ENCODE measurements around the gene METRN.

Gene METRN

GRCh38 chr16:715477-716199 lies 720 bp downstream of the METRN start:
- Histone ChIP-seq H3K27ac (ENCODE audit: low read length) (no peak overlapping the region), H3K4me1 (ENCODE audit: control insufficient read depth in 1 of 2, insufficient read depth in 2 of 2, low read length in 2 of 2) (peaks cover 9 to 51% of the 10 kb centered on the region in 2 donors), H3K27me3 (ENCODE audit: low read depth, low read length) (peaks cover 9% of the 10 kb centered on the region), H3K9me3 (ENCODE audit: control insufficient read depth in 1 of 2, low read length in 2 of 2) (no peaks in the 10 kb centered on the region), H3K36me3 (ENCODE audit: control insufficient read depth in 1 of 2, insufficient read depth in 2 of 2, low read length in 2 of 2) (no peaks in the 10 kb centered on the region), H3K4me3 (ENCODE audit: low read depth in 1 of 2, low read length in 2 of 2) (peak overlapping the region in 1 of 2 donors; percentile 81)

GRCh38 chr16:716200-716568 lies 1.3 kb downstream of the METRN start:
- Histone ChIP-seq H3K4me3 (ENCODE audit: low read depth in 1 of 2, low read length in 2 of 2) (peak overlapping the region in 1 of 2 donors; percentile 81), H3K4me1 (ENCODE audit: control insufficient read depth in 1 of 2, insufficient read depth in 2 of 2, low read length in 2 of 2) (peaks cover 9 to 51% of the 10 kb centered on the region in 2 donors), H3K36me3 (ENCODE audit: control insufficient read depth in 1 of 2, insufficient read depth in 2 of 2, low read length in 2 of 2) (no peaks in the 10 kb centered on the region), H3K27me3 (ENCODE audit: low read depth, low read length) (peaks cover 4% of the 10 kb centered on the region), H3K9me3 (ENCODE audit: control insufficient read depth in 1 of 2, low read length in 2 of 2) (no peaks in the 10 kb centered on the region), H3K27ac (ENCODE audit: low read length) (no peak overlapping the region)

- H3K27me3 ChIP-seq (ENCODE audit: low read depth, low read length): no peaks in the 10 kb centered on the region
- H3K4me3 ChIP-seq (ENCODE audit: low read depth in 1 of 2, low read length in 2 of 2): peak overlapping the region in 1 of 2 donors; percentile 81
- no peak overlapping the region for H3K27ac ChIP-seq (ENCODE audit: low read length)
- H3K4me1 ChIP-seq (ENCODE audit: control insufficient read depth in 1 of 2, insufficient read depth in 2 of 2, low read length in 2 of 2): peaks cover 9 to 57% of the 10 kb centered on the region in 2 donors
- no peaks in the 10 kb centered on the region for H3K9me3 ChIP-seq (ENCODE audit: control insufficient read depth in 1 of 2, low read length in 2 of 2)
- no peaks in the 10 kb centered on the region for H3K36me3 ChIP-seq (ENCODE audit: control insufficient read depth in 1 of 2, insufficient read depth in 2 of 2, low read length in 2 of 2)
Measured at GRCh38 chr16:716768-717325, 1.9 kb downstream of the METRN start.

GRCh38 chr16:717450-718245 lies 2.7 kb downstream of the METRN start:
- H3K4me1 ChIP-seq (ENCODE audit: control insufficient read depth in 1 of 2, insufficient read depth in 2 of 2, low read length in 2 of 2): peaks cover 9 to 62% of the 10 kb centered on the region in 2 donors

GRCh38 chr16:718389-718788 lies 3.5 kb downstream of the METRN start:
- H3K4me3 ChIP-seq (ENCODE audit: low read depth in 1 of 2, low read length in 2 of 2): no peak overlapping the region
- no peaks in the 10 kb centered on the region for H3K27me3 ChIP-seq (ENCODE audit: low read depth, low read length)
- H3K27ac ChIP-seq (ENCODE audit: low read length): no peak overlapping the region
- no peaks in the 10 kb centered on the region for H3K9me3 ChIP-seq (ENCODE audit: control insufficient read depth in 1 of 2, low read length in 2 of 2)
- no peaks in the 10 kb centered on the region for H3K36me3 ChIP-seq (ENCODE audit: control insufficient read depth in 1 of 2, insufficient read depth in 2 of 2, low read length in 2 of 2)
- peaks cover 9 to 62% of the 10 kb centered on the region in 2 donors for H3K4me1 ChIP-seq (ENCODE audit: control insufficient read depth in 1 of 2, insufficient read depth in 2 of 2, low read length in 2 of 2)

More at GRCh38 chr16:717450-718245, 2.7 kb downstream of the METRN start:
- Histone ChIP-seq H3K4me3 (ENCODE audit: low read depth in 1 of 2, low read length in 2 of 2) (no peak overlapping the region), H3K27ac (ENCODE audit: low read length) (no peak overlapping the region), H3K9me3 (ENCODE audit: control insufficient read depth in 1 of 2, low read length in 2 of 2) (no peaks in the 10 kb centered on the region), H3K36me3 (ENCODE audit: control insufficient read depth in 1 of 2, insufficient read depth in 2 of 2, low read length in 2 of 2) (no peaks in the 10 kb centered on the region), H3K27me3 (ENCODE audit: low read depth, low read length) (no peaks in the 10 kb centered on the region)

- H3K4me3 ChIP-seq (ENCODE audit: low read depth in 1 of 2, low read length in 2 of 2): no peak overlapping the region
- no peak overlapping the region for H3K27ac ChIP-seq (ENCODE audit: low read length)
- no peaks in the 10 kb centered on the region for H3K27me3 ChIP-seq (ENCODE audit: low read depth, low read length)
- H3K4me1 ChIP-seq (ENCODE audit: control insufficient read depth in 1 of 2, insufficient read depth in 2 of 2, low read length in 2 of 2): peaks cover 9 to 62% of the 10 kb centered on the region in 2 donors
- H3K9me3 ChIP-seq (ENCODE audit: control insufficient read depth in 1 of 2, low read length in 2 of 2): no peaks in the 10 kb centered on the region
- no peaks in the 10 kb centered on the region for H3K36me3 ChIP-seq (ENCODE audit: control insufficient read depth in 1 of 2, insufficient read depth in 2 of 2, low read length in 2 of 2)
Measured at GRCh38 chr16:718922-719321, 4.0 kb downstream of the METRN start.

GRCh38 chr16:719815-720446 lies 5.0 kb downstream of the METRN start:
- Histone ChIP-seq H3K36me3 (ENCODE audit: control insufficient read depth in 1 of 2, insufficient read depth in 2 of 2, low read length in 2 of 2) (no peaks in the 10 kb centered on the region), H3K4me3 (ENCODE audit: low read depth in 1 of 2, low read length in 2 of 2) (peak overlapping the region; percentile 55 to 70), H3K27ac (ENCODE audit: low read length) (peak overlapping the region; percentile 31), H3K27me3 (ENCODE audit: low read depth, low read length) (no peaks in the 10 kb centered on the region), H3K4me1 (ENCODE audit: control insufficient read depth in 1 of 2, insufficient read depth in 2 of 2, low read length in 2 of 2) (peaks cover 9 to 56% of the 10 kb centered on the region in 2 donors), H3K9me3 (ENCODE audit: control insufficient read depth in 1 of 2, low read length in 2 of 2) (no peaks in the 10 kb centered on the region)

GRCh38 chr16:720447-720989 lies 5.6 kb downstream of the METRN start:
- Histone ChIP-seq H3K36me3 (ENCODE audit: control insufficient read depth in 1 of 2, insufficient read depth in 2 of 2, low read length in 2 of 2) (no peaks in the 10 kb centered on the region), H3K4me3 (ENCODE audit: low read depth in 1 of 2, low read length in 2 of 2) (peak overlapping the region; percentile 55 to 70), H3K4me1 (ENCODE audit: control insufficient read depth in 1 of 2, insufficient read depth in 2 of 2, low read length in 2 of 2) (peaks cover 9 to 52% of the 10 kb centered on the region in 2 donors)

GRCh38 chr16:720990-721764 lies 6.3 kb downstream of the METRN start, which contains the start of gene ANTKMT:
TSS of gene ANTKMT (plus strand) at chr16:721146. CDS start at chr16:721275, 129 bp downstream.
- Histone ChIP-seq H3K4me1 (ENCODE audit: control insufficient read depth in 1 of 2, insufficient read depth in 2 of 2, low read length in 2 of 2) (peaks cover 9 to 48% of the 10 kb centered on the region in 2 donors), H3K36me3 (ENCODE audit: control insufficient read depth in 1 of 2, insufficient read depth in 2 of 2, low read length in 2 of 2) (no peaks in the 10 kb centered on the region), H3K27ac (ENCODE audit: low read length) (peak within 1 kb of the TSS; percentile 31), H3K27me3 (ENCODE audit: low read depth, low read length) (peaks cover 4% of the 10 kb centered on the region), H3K4me3 (ENCODE audit: low read depth in 1 of 2, low read length in 2 of 2) (peak within 1 kb of the TSS; percentile 55 to 70), H3K9me3 (ENCODE audit: control insufficient read depth in 1 of 2, low read length in 2 of 2) (no peaks in the 10 kb centered on the region)

More at GRCh38 chr16:720447-720989, 5.6 kb downstream of the METRN start:
- peak overlapping the region; percentile 31 for H3K27ac ChIP-seq (ENCODE audit: low read length)
- H3K27me3 ChIP-seq (ENCODE audit: low read depth, low read length): no peaks in the 10 kb centered on the region
- H3K9me3 ChIP-seq (ENCODE audit: control insufficient read depth in 1 of 2, low read length in 2 of 2): no peaks in the 10 kb centered on the region

- Histone ChIP-seq H3K9me3 (ENCODE audit: control insufficient read depth in 1 of 2, low read length in 2 of 2) (no peaks in the 10 kb centered on the region), H3K36me3 (ENCODE audit: control insufficient read depth in 1 of 2, insufficient read depth in 2 of 2, low read length in 2 of 2) (no peaks in the 10 kb centered on the region), H3K27me3 (ENCODE audit: low read depth, low read length) (peaks cover 8% of the 10 kb centered on the region), H3K4me1 (ENCODE audit: control insufficient read depth in 1 of 2, insufficient read depth in 2 of 2, low read length in 2 of 2) (peaks cover 9 to 47% of the 10 kb centered on the region in 2 donors), H3K27ac (ENCODE audit: low read length) (no peak overlapping the region), H3K4me3 (ENCODE audit: low read depth in 1 of 2, low read length in 2 of 2) (peak overlapping the region in 1 of 2 donors; percentile 70)
Measured at GRCh38 chr16:721765-722540, 7.0 kb downstream of the METRN start.
